Fibroblast of mammary gland (primary cell): Measurements from ENCODE around the gene DCP2.
A peak's percentile ranks its signal among the peaks of the same experiment; 100 is the strongest.

ENCODE experiments used
- DNase-seq: peaks from one replicate; pipeline ENCODE4 v3.0.0-alpha.2; 2010; ENCODE audit warnings: low read depth
- H3K4me3 ChIP-seq: 2 replicates; pipeline ENCODE4 v1.5.1; 2011; ENCODE audit warnings: low read depth, mild to moderate bottlenecking, low read length, moderate library complexity; ENCODE audit not compliant: control insufficient read depth
- CTCF ChIP-seq: conservative IDR thresholded peaks from 2 replicates; pipeline ENCODE4 v1.5.1; 2011; ENCODE audit warnings: low read depth, low read length, inconsistent platforms; ENCODE audit not compliant: control insufficient read depth, insufficient read depth

Gene DCP2

GRCh38 chr5:113026211-113026610 is 49.6 kb downstream of the DCP2 start:
- DNase-seq = no peak
- H3K4me3 ChIP-seq = no peak overlapping the region
- no peak for TF ChIP-seq CTCF

- TF ChIP-seq CTCF = no peak
- no peak overlapping the region for H3K4me3 ChIP-seq
- no peak for DNase-seq
These were observed 50.4 kb downstream of the DCP2 start for GRCh38 chr5:113027015-113027414.

GRCh38 chr5:113027431-113027830 is 50.8 kb downstream of the DCP2 start:
- no peak for DNase-seq
- TF ChIP-seq CTCF = no peak
- no peak overlapping the region for H3K4me3 ChIP-seq

- TF ChIP-seq CTCF = no peak
- DNase-seq = peak; percentile 94
- H3K4me3 ChIP-seq = no peak overlapping the region
These were observed 53.0 kb downstream of the DCP2 start for GRCh38 chr5:113029614-113030013.

- no peak for DNase-seq
- TF ChIP-seq CTCF = no peak
- no peak overlapping the region for H3K4me3 ChIP-seq
These were observed 54.5 kb downstream of the DCP2 start for GRCh38 chr5:113031104-113031503.

GRCh38 chr5:113031557-113031956 is 55.0 kb downstream of the DCP2 start:
- DNase-seq = no peak
- TF ChIP-seq CTCF = no peak
- no peak overlapping the region for H3K4me3 ChIP-seq

- DNase-seq = peak; percentile 87
- no peak overlapping the region for H3K4me3 ChIP-seq
- TF ChIP-seq CTCF = no peak
These were observed 57.7 kb downstream of the DCP2 start for GRCh38 chr5:113034182-113034773.
